HG03097 (cell line): ENCODE results near the gene CCDC51.

Experiments used
- ATAC-seq: cut with Tn5 transposase; IDR thresholded peaks from one replicate; pipeline ENCODE4 v1.9.1; 2021; ENCODE audit not compliant: unreplicated experiment, low FRiP score

The CCDC51 gene

DNA sequence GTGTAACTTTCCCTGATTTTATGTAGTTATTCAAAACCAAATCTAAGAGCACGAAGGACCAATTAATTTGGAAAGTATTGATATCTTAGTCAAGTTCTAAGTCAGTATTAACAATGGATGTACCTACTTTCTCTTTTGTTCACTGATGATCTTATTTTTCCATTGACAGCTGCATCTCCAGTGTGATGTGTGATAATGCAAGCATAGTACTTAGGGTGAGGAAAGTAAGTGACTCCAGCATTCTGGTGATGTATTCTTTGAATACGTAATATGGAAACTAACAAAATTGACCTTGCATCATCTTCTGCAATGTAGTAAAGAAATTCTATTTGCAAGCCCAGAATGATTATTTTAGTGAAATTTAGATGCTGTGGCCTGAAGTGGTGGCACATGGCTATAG, 45.5 kb downstream of the CCDC51 start:
- ATAC-seq: no peak

- ATAC-seq: no peak
Measured at GRCh38 chr3:48388966-48389365, 51.0 kb downstream of the CCDC51 start.

- no peak for ATAC-seq
Measured at GRCh38 chr3:48387634-48388033, 52.3 kb downstream of the CCDC51 start.
